HepG2 (cell line): ENCODE measurements around the gene PTH1R. TPM values are rescaled to one million over a fixed set of nuclear protein-coding genes. Genes with fewer than 3 reads are reported as not detected.

ENCODE experiments used
- ATAC-seq: fragments of 200-7000 bp; cut with Tn5 transposase; 3 replicates; pipeline ENCODE4 v1.9.1; 2020; ENCODE audit warnings: mild to moderate bottlenecking, moderate library complexity
- BruUV-seq: library from RNA; stranded (reverse); fragments of 400-500 nt; replicated peaks from 2 replicates; lab custom pipeline; 2021; lab: Mats Ljungman, UMichigan
- CTCF ChIA-PET: fragments of 300-600 bp; formaldehyde crosslinking; extraction: SDS; loops from one replicate; lab custom pipeline; 2021; ENCODE audit warnings: low total read pairs, inconsistent platforms, low intra/inter-chr PET ratio; lab: Yijun Ruan, JAX
- POLR2A ChIA-PET: fragments of 350-600 bp; sonication (Branson Sonifier 250); formaldehyde crosslinking; loops from one replicate; lab custom pipeline; 2020; ENCODE audit warnings: antibody characterized with exemption, inconsistent platforms; lab: Yijun Ruan, JAX
- DNase-seq: peaks from one replicate; pipeline ENCODE4 v3.0.0-alpha.2; 2015; ENCODE audit warnings: low spot score
- FAIRE-seq: peaks from 3 replicates; lab custom pipeline; 2011; peaks lifted over from hg19 to GRCh38; lab: Jason Lieb, UNC
- H2AFZ ChIP-seq: one replicate; pipeline ENCODE4 v1.6.1; 2011; ENCODE audit warnings: low read length, inconsistent platforms
- H3K27ac ChIP-seq: fragments of 300-600 bp; 3 replicates; pipeline ENCODE4 v1.8.0; 2011; ENCODE audit warnings: mixed run types, mild to moderate bottlenecking, mixed read lengths, low read length, inconsistent platforms; ENCODE audit not compliant: insufficient read depth; ENCODE audit errors: extremely low read length
- H3K27me3 ChIP-seq, 2 experiments: fragments of 200-600 bp in 1 of 2; 2 replicates in 1 of 2; 3 replicates in 1 of 2; pipeline versions ENCODE4 v1.6.0 to v1.8.0; 2011; ENCODE audit warnings: low read length in 2 of 2, mild to moderate bottlenecking in 2 of 2, moderate library complexity in 2 of 2, inconsistent platforms in 1 of 2; ENCODE audit not compliant: insufficient read depth in 2 of 2, control insufficient read depth in 1 of 2
- H3K36me3 ChIP-seq, 2 experiments: fragments of 200-600 bp in 1 of 2; replicated peaks in 1 of 2; 2 replicates in 1 of 2; 3 replicates in 1 of 2; pipeline versions ENCODE4 v1.5.1 to v1.8.0; 2011; ENCODE audit warnings: low read length in 2 of 2, inconsistent platforms in 1 of 2; ENCODE audit not compliant: insufficient read depth in 2 of 2, control insufficient read depth in 1 of 2
- H3K4me1 ChIP-seq: 2 replicates; pipeline ENCODE4 v1.5.1; 2012; ENCODE audit warnings: low read length, inconsistent platforms; ENCODE audit not compliant: insufficient read depth
- H3K4me2 ChIP-seq: 2 replicates; pipeline ENCODE4 v1.6.0; 2011; ENCODE audit warnings: low read depth, low read length, inconsistent platforms
- H3K4me3 ChIP-seq, 3 experiments: fragments of 200-600 bp in 1 of 3; sonication (generic), shearing (Covaris generic) in 1 of 3; replicated peaks in 1 of 3; 2 replicates each; pipeline ENCODE4 v1.5.1; 2011 to 2016; ENCODE audit warnings: low read length in 3 of 3, inconsistent platforms in 2 of 3, low read depth in 2 of 3, mild to moderate bottlenecking in 2 of 3, control low read depth in 1 of 3, mixed read lengths in 1 of 3; ENCODE audit not compliant: insufficient read depth in 1 of 3
- H3K79me2 ChIP-seq: one replicate; pipeline ENCODE4 v1.6.1; 2011; ENCODE audit warnings: low read length, inconsistent platforms; ENCODE audit not compliant: insufficient read depth
- H3K9ac ChIP-seq: 2 replicates; pipeline ENCODE4 v1.6.0; 2011; ENCODE audit warnings: mild to moderate bottlenecking, low read depth, low read length, inconsistent platforms; ENCODE audit not compliant: insufficient read depth
- H3K9me3 ChIP-seq: 2 replicates; pipeline ENCODE4 v1.5.1; 2012; ENCODE audit warnings: mild to moderate bottlenecking, low read length
- H4K20me1 ChIP-seq: 2 replicates; pipeline ENCODE4 v1.6.0; 2011; ENCODE audit warnings: inconsistent platforms, mild to moderate bottlenecking, low read length, moderate library complexity; ENCODE audit not compliant: insufficient read depth
- BHLHE40 ChIP-seq: IDR thresholded peaks from 2 replicates; pipeline ENCODE4 v1.6.1; 2011; ENCODE audit warnings: low read length, improper control_type of control experiment
- EZH2 ChIP-seq: conservative IDR thresholded peaks from 2 replicates; pipeline ENCODE4 v1.6.1; 2012; ENCODE audit warnings: mild to moderate bottlenecking, low read depth, low read length, moderate library complexity
- KLF16 ChIP-seq, 2 experiments: sonication (generic) in 1 of 2; formaldehyde crosslinking in 1 of 2; IDR thresholded peaks; 2 replicates each; pipeline versions ENCODE4 v1.6.1 to v1.8.0; 2016 to 2023; ENCODE audit warnings: missing genetic modification reagents in 2 of 2, missing compliant biosample characterization in 1 of 2
- ZFAT ChIP-seq: sonication (generic); formaldehyde crosslinking; conservative IDR thresholded peaks from 2 replicates; pipeline ENCODE4 v1.8.1; 2023; ENCODE audit warnings: missing genetic modification reagents, inconsistent platforms
- ZNF292 ChIP-seq: sonication (generic); formaldehyde crosslinking; IDR thresholded peaks from 2 replicates; pipeline ENCODE4 v1.8.1; 2022; ENCODE audit warnings: mild to moderate bottlenecking, low read depth, missing genetic modification reagents, borderline replicate concordance
- WGBS: methylation state at CpG from one replicate; pipeline ENCODE4 v1.1.6; 2017; ENCODE audit warnings: low lambda C conversion rate; 5-methylcytosine and 5-hydroxymethylcytosine counted together
- in situ Hi-C: cut with HindIII; loops from 2 replicates; pipeline ENCODE4 v1.10.0; 2017; ENCODE audit warnings: low pct_unique_long_range_greater_than_20kb; ENCODE audit not compliant: extremely low pct_ligation_motif_present
- intact Hi-C: fragments of 100-400 bp; cut with micrococcal nuclease; formaldehyde crosslinking; loops from one replicate; pipeline ENCODE4 v1.10.0; 2022; ENCODE audit not compliant: unreplicated experiment
- polyA plus RNA-seq, 8 experiments: library from polyadenylated mRNA; depleted of rRNA in 3 of 8; stranded (reverse) in 7 of 8; unstranded in 1 of 8; fragments of >200 nt; fragmentation: Illumina TruSeq in 4 of 8; extraction: Trizol in 4 of 8; gene quantifications; 2 replicates each; pipeline versions ENCODE4 v1.2.1 to v1.2.3, GENCODE V29; 2011 to 2016; ENCODE audit warnings: low read depth in 4 of 8, missing spikeins in 1 of 8, mixed read lengths in 1 of 8; ENCODE audit not compliant: insufficient read depth in 1 of 8
- total RNA-seq, 5 experiments: library from RNA; depleted of rRNA; stranded (reverse); fragments of >200 nt; fragmentation: Illumina TruSeq; extraction: Trizol; gene quantifications; 2 replicates each; pipeline ENCODE4 v1.2.3, GENCODE V29; 2016; ENCODE audit warnings: low read depth in 1 of 5
- TF ChIP-seq, protein P1 (sequence below): sonication (generic); formaldehyde crosslinking; IDR thresholded peaks from 2 replicates; pipeline ENCODE4 v1.5.0; 2020; ENCODE audit warnings: mild to moderate bottlenecking, missing genetic modification reagents, moderate library complexity
- TF ChIP-seq, protein P2 (sequence below): sonication (generic); formaldehyde crosslinking; IDR thresholded peaks from 2 replicates; pipeline ENCODE4 v1.5.1; 2020; ENCODE audit warnings: mild to moderate bottlenecking, missing genetic modification reagents, moderate library complexity
- TF ChIP-seq, protein P3 (sequence below): sonication (generic); formaldehyde crosslinking; conservative IDR thresholded peaks from 2 replicates; pipeline ENCODE4 v1.8.0; 2022; ENCODE audit warnings: mild to moderate bottlenecking, moderate library complexity, missing genetic modification reagents
- TF ChIP-seq, protein P4 (sequence below): sonication (generic); formaldehyde crosslinking; IDR thresholded peaks from 2 replicates; pipeline ENCODE4 v1.4.0; 2020; ENCODE audit warnings: mild to moderate bottlenecking, missing genetic modification reagents
- TF ChIP-seq, protein P5 (sequence below): sonication (generic); formaldehyde crosslinking; IDR thresholded peaks from 2 replicates; pipeline ENCODE4 v1.9.0; 2022; ENCODE audit warnings: missing genetic modification reagents, mild to moderate bottlenecking, borderline replicate concordance

PTH1R gene
- total and polyA plus RNA-seq, 2 of the 13 experiments (the other 11 are each of a cell fraction or from before 2014, with no cell fraction given), result not detected

DNA sequence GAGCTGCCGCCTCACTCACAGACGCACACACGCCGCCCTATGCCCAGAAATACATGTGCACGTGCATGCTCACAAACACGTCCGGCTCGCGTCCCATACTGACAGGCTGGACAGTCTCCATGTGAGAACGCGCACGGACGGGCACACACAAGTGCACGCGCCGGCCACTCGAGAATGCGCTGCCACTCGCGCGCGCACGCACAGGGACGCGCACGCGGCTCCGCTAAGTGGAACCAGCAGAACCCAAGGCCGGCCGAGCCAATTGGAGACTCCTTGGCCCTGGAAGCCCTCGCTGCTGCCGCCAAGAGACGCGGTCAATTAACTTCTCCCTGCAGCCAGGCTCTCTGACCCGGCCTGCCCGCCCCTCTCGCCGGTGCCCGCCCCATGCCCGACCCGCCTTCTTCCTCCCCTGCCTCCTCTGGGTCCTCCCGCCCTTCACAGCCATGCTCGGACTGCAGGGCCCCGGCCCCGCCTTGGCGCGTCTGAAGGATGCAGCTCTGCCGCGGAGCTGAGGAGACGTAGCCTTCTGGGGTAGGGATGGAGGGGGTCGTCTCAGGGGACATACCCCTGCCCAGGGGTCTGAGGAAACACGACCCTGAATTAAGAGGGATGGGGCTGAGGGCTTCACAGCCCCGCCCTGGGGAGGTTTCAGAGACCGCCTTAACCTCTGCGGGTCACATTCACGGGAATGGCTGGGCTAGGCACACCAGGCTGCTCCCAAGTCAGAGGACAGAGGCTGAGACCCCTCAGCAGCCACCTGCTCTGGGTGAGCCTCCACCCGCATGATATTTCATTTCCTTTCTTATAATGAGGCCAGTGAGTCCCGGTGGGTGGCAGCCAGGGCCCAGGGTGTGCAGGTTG is 15.0 kb downstream of the PTH1R start:
- ATAC-seq (peak; percentile 54), FAIRE-seq (no peak), DNase-seq (no peak)
- peak overlapping the region; percentile 73 for H3K4me2 ChIP-seq
- H3K27ac ChIP-seq, result no peak overlapping the region
- ChIA-PET POLR2A (no interaction called here), CTCF (interaction anchor here (1.9 kb wide), 1 partner anchor 187 kb away, joined by 5 read pairs; no protein-coding TSS in a partner anchor)
- H3K4me1 ChIP-seq, result peaks cover 13% of the 10 kb centered on the region
- in situ Hi-C loops (no loop called here), intact Hi-C loops (loop anchor here (2.0 kb wide), 1 partner anchor 32 kb away; no protein-coding TSS in a partner anchor)
- H3K27me3 ChIP-seq, result peaks cover 6 to 64% of the 10 kb centered on the region in 2 experiments; a peak in 4 of 5 replicates
- no peak overlapping the region for H3K9ac ChIP-seq
- no peaks in the 10 kb centered on the region for H3K79me2 ChIP-seq
- no TSS peak for BruUV-seq
- peak overlapping the region; percentile 16 to 64 (median 32); a peak in 5 of 6 replicates for H3K4me3 ChIP-seq
- H3K36me3 ChIP-seq, result no peaks in the 10 kb centered on the region
- H2AFZ ChIP-seq, result no peak overlapping the region
- WGBS, result 2% methylated on average over 11 of the region's 58 CpGs
- no peaks in the 10 kb centered on the region for H4K20me1 ChIP-seq
- H3K9me3 ChIP-seq, result no peaks in the 10 kb centered on the region
- TF ChIP-seq, protein P1, sequence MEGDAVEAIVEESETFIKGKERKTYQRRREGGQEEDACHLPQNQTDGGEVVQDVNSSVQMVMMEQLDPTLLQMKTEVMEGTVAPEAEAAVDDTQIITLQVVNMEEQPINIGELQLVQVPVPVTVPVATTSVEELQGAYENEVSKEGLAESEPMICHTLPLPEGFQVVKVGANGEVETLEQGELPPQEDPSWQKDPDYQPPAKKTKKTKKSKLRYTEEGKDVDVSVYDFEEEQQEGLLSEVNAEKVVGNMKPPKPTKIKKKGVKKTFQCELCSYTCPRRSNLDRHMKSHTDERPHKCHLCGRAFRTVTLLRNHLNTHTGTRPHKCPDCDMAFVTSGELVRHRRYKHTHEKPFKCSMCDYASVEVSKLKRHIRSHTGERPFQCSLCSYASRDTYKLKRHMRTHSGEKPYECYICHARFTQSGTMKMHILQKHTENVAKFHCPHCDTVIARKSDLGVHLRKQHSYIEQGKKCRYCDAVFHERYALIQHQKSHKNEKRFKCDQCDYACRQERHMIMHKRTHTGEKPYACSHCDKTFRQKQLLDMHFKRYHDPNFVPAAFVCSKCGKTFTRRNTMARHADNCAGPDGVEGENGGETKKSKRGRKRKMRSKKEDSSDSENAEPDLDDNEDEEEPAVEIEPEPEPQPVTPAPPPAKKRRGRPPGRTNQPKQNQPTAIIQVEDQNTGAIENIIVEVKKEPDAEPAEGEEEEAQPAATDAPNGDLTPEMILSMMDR, result peak; percentile 18; the same call in 1 of the 2 replicates
- TF ChIP-seq, protein P2, sequence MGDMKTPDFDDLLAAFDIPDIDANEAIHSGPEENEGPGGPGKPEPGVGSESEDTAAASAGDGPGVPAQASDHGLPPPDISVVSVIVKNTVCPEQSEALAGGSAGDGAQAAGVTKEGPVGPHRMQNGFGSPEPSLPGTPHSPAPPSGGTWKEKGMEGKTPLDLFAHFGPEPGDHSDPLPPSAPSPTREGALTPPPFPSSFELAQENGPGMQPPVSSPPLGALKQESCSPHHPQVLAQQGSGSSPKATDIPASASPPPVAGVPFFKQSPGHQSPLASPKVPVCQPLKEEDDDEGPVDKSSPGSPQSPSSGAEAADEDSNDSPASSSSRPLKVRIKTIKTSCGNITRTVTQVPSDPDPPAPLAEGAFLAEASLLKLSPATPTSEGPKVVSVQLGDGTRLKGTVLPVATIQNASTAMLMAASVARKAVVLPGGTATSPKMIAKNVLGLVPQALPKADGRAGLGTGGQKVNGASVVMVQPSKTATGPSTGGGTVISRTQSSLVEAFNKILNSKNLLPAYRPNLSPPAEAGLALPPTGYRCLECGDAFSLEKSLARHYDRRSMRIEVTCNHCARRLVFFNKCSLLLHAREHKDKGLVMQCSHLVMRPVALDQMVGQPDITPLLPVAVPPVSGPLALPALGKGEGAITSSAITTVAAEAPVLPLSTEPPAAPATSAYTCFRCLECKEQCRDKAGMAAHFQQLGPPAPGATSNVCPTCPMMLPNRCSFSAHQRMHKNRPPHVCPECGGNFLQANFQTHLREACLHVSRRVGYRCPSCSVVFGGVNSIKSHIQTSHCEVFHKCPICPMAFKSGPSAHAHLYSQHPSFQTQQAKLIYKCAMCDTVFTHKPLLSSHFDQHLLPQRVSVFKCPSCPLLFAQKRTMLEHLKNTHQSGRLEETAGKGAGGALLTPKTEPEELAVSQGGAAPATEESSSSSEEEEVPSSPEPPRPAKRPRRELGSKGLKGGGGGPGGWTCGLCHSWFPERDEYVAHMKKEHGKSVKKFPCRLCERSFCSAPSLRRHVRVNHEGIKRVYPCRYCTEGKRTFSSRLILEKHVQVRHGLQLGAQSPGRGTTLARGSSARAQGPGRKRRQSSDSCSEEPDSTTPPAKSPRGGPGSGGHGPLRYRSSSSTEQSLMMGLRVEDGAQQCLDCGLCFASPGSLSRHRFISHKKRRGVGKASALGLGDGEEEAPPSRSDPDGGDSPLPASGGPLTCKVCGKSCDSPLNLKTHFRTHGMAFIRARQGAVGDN (CRISPR knock-in tag), result peak; percentile 67
- TF ChIP-seq KLF16 (CRISPR knock-in tag; IDR thresholded peaks at IDR 0.05) (no peak), BHLHE40 (peak; percentile 69), ZNF292 (CRISPR knock-in tag) (0 out of 2 replicates have a peak, but pooled peaks have one; percentile 42), EZH2 (0 out of 2 replicates have a peak, but pooled peaks have one; percentile 18), ZFAT (CRISPR knock-in tag) (no peak)
- TF ChIP-seq, protein P3, sequence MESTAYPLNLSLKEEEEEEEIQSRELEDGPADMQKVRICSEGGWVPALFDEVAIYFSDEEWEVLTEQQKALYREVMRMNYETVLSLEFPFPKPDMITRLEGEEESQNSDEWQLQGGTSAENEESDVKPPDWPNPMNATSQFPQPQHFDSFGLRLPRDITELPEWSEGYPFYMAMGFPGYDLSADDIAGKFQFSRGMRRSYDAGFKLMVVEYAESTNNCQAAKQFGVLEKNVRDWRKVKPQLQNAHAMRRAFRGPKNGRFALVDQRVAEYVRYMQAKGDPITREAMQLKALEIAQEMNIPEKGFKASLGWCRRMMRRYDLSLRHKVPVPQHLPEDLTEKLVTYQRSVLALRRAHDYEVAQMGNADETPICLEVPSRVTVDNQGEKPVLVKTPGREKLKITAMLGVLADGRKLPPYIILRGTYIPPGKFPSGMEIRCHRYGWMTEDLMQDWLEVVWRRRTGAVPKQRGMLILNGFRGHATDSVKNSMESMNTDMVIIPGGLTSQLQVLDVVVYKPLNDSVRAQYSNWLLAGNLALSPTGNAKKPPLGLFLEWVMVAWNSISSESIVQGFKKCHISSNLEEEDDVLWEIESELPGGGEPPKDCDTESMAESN, result no peak
- TF ChIP-seq, protein P4, sequence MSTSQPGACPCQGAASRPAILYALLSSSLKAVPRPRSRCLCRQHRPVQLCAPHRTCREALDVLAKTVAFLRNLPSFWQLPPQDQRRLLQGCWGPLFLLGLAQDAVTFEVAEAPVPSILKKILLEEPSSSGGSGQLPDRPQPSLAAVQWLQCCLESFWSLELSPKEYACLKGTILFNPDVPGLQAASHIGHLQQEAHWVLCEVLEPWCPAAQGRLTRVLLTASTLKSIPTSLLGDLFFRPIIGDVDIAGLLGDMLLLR (CRISPR knock-in tag), result 0 out of 2 replicates have a peak, but pooled peaks have one; percentile 28
- TF ChIP-seq, protein P5, sequence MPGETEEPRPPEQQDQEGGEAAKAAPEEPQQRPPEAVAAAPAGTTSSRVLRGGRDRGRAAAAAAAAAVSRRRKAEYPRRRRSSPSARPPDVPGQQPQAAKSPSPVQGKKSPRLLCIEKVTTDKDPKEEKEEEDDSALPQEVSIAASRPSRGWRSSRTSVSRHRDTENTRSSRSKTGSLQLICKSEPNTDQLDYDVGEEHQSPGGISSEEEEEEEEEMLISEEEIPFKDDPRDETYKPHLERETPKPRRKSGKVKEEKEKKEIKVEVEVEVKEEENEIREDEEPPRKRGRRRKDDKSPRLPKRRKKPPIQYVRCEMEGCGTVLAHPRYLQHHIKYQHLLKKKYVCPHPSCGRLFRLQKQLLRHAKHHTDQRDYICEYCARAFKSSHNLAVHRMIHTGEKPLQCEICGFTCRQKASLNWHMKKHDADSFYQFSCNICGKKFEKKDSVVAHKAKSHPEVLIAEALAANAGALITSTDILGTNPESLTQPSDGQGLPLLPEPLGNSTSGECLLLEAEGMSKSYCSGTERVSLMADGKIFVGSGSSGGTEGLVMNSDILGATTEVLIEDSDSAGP (CRISPR knock-in tag), result 0 out of 2 replicates have a peak, but pooled peaks have one; percentile 18
